Fibroblast of villous mesenchyme (primary cell): Measurements from ENCODE around the gene RPS6KA2. TPM values are rescaled to one million over a fixed set of nuclear protein-coding genes. Genes with fewer than 3 reads are reported as not detected.

Source experiments
- DNase-seq: peaks from one replicate; pipeline ENCODE4 v3.0.0-alpha.2; 2010; ENCODE audit warnings: low read depth
- H3K4me3 ChIP-seq: 2 replicates; pipeline ENCODE4 v1.5.1; 2011; ENCODE audit warnings: low read depth, mild to moderate bottlenecking, low read length
- total RNA-seq: library from RNA; depleted of rRNA; stranded (reverse); fragments of >200 nt; gene quantifications from 2 replicates; pipeline ENCODE4 v1.2.3, GENCODE V29; 2012
- TF ChIP-seq, protein P1 (sequence below): IDR thresholded peaks from 2 replicates; pipeline ENCODE4 v1.5.1; 2012; ENCODE audit warnings: low read depth, mild to moderate bottlenecking, low read length; ENCODE audit not compliant: insufficient read depth

The RPS6KA2 gene
- total RNA-seq, 1 donor, result 15.5 TPM

DNA sequence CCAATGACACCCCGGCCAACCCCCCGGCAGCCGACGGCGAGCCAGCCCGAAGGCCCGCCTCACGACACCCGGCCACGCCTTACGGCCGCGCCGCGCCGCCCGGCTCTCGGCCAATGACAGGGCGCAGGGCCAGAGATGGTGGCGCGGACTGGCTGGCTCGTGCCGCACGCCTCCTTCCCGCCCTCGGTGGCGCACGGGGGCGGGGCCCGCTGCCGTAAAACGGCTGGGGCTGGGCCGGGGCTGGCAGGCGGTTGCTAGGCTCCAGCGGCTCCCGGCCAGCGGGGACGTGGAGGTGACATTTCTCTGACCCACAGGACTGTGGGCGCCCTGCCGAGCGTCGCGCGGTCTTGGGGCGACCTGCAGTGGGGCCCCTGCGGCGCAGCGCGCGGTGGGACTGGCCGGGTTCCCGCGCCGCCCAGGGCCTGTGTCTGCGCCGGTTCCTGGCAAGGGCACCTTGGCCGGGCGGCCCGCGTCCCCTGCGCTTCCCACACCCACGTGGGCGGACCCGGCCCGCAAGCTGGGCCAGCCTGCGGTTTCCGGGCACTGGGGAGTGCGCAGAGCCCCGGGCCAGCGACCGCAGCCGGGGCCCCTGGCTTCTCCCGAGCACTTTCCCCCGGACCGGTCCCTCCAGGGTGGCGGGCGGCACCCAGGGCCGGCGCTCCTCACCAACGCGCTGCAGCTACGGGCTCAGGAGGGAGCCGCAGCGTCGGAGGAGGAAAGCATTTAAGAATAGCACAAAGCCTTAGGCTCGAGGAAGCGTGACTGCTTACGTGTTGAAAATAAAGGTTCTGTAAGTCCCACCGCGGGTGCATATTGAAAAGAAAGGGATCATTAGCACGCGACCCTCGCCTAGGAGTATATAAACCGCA is 243.9 kb downstream of the RPS6KA2 start, which contains the start of gene MPC1:
MPC1 (minus strand) TSS at position 8 of the 869 bp plus-strand sequence. CDS start 64 bp downstream, outside the sequence.
- peak within 1 kb of the TSS; percentile 80 for H3K4me3 ChIP-seq
- TF ChIP-seq, protein P1, sequence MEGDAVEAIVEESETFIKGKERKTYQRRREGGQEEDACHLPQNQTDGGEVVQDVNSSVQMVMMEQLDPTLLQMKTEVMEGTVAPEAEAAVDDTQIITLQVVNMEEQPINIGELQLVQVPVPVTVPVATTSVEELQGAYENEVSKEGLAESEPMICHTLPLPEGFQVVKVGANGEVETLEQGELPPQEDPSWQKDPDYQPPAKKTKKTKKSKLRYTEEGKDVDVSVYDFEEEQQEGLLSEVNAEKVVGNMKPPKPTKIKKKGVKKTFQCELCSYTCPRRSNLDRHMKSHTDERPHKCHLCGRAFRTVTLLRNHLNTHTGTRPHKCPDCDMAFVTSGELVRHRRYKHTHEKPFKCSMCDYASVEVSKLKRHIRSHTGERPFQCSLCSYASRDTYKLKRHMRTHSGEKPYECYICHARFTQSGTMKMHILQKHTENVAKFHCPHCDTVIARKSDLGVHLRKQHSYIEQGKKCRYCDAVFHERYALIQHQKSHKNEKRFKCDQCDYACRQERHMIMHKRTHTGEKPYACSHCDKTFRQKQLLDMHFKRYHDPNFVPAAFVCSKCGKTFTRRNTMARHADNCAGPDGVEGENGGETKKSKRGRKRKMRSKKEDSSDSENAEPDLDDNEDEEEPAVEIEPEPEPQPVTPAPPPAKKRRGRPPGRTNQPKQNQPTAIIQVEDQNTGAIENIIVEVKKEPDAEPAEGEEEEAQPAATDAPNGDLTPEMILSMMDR, result no peak
- DNase-seq, result peak; percentile 95

DNA sequence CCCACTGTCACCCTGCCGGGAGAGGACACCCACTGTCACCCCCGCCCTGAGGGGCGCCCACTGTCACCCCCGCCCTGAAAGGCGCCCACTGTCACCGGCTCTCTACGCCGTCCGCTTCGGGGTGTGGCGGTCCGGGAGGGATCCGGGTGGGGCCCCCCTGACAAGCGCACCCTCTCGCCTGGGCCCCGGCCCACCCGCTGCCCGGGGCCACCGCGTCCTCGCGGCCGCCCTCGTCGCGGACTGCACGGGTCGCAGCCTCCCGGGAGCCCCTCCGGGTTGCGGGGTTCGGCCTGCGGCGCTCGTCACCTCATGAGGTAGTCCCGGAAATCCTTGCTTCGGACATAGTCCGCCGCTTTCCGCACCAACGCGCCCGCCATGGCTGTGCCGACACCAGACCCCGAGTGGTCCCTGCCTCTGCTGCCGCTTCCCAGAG is 244.5 kb downstream of the RPS6KA2 start:
- DNase-seq, result no peak
- TF ChIP-seq, protein P1, result no peak
- peak overlapping the region; percentile 80 for H3K4me3 ChIP-seq

DNA sequence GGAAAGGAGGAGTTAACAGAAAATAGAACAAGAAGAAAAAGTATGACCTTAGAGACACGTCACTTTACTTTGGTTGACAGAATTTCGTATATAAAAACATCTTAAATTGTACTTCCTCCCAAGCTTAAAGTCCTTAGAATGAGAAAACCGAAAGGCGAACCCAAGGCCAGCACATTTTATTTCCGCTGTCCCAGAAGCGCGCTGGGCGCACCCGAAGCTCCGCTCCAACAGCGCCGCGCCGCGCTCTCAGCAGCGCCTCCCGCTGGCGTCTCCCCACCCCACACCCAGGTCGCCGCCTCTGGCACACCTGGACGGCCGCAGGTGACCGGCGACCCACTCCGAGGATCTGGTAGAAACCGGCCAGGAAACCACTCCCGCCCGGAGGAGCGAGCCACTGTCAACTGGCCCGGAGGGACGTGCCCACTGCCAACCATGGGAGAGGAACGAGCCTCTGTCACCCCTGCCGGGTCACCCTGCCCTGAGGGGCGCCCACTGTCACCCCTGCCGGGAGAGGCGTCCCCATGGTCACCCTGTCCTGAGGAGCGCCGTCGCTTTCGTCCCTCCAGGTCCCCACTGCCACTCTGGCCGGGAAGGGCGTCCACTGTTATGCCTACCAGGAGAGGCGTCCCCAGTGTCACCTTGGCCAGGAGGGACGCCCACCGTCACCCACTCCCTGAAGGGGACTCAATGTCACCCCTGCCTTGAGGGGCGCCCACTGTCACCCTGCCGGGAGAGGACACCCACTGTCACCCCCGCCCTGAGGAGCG is 245.1 kb downstream of the RPS6KA2 start:
- peak overlapping the region; percentile 80 for H3K4me3 ChIP-seq
- TF ChIP-seq, protein P1, result peak; percentile 60
- DNase-seq, result peak; percentile 56

DNA sequence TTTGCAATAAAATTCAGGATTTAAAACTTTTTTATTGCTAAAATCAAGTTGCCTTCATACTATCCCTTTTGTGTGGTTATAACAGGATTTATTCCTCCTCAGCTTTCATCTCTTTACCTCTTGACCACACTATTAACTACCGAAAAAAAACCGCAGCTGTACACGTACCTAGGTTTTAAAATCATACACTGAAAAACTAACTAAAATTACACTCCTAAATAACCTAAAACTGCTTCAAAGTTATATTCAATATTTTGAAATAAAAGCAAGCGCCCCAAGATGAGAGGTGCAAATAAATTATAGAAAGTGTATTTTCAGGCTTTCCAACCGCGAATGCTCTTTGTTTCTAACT is 245.7 kb downstream of the RPS6KA2 start:
- DNase-seq, result no peak
- peak overlapping the region; percentile 80 for H3K4me3 ChIP-seq
- TF ChIP-seq, protein P1, result no peak

DNA sequence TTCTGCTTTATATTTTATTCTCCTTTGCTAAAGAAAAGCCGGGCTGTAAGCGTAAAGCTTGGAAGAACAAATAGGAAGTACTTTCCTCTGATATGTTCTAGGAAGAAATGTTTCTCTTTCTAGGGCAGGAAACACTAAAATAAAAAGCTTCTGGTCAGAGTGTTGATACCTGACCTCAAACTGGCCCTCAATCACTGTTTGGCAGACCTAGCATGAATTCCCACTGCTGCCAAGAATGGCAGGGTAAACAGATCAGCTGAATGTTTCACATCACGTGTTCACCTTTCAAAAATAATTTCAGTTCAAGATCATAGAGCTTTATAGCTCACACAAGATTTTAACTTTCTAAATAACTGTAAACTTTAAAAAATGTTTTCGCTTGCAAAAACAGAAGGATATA is 247.3 kb downstream of the RPS6KA2 start:
- TF ChIP-seq, protein P1, result no peak

DNA sequence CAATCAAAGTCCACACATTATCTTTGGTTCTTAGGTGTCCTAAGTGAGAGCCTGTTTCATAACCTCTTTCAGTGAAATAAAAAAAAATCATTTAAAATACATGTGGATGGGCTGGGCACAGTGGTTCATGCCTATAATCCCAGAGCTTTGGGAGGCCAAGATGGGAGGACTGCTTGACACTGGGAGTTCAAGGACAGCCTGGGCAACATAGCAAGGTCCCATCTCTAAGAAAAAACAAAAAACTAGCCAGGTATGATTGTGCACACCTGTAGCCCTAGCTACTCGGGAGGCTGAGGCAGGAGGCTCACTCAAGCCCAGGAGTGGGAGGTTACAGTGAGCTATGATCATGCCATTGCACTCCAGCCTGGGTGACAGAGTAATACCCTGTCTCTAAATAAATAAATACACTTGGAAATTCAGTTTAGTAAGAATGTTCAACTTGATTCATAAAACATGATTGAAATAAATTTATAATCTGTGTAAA is 247.9 kb downstream of the RPS6KA2 start:
- TF ChIP-seq, protein P1, result no peak
- H3K4me3 ChIP-seq, result no peak overlapping the region
- DNase-seq, result no peak

More for the DNA sequence above, 247.3 kb downstream of the RPS6KA2 start:
- no peak overlapping the region for H3K4me3 ChIP-seq
- DNase-seq, result no peak
